Measurements from ENCODE around the gene DEGS1.

DEGS1 gene

DNA sequence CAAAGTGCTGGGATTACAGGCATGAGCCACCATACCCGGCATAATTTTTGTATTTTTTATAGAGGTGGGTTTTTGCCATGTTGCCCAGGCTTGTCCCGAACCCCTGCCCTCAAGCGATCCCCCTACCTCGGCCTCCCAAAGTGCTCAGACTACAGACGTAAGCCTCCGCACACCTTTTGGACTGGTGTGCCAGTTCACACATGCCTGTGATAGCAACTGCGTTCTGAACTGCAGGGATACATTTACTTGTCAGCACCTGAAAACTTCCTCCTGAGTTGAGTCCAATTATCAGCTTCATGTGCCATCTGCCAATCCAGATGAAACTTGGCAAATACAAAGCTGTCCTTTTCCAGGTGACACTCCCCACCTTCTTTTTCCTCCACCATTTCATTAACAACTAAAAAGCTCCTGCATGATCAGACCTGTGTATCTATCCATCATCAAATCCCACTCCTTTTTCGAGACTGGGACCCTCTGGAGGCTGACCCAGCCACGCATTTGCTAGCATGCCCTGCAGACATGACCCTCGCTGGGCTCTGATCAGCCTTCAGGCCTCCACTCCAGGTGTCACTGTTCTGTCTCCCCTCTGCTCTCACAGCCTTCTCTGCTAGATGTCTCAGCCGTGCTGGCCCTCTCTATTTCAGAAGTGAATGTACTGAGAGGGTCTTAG lies 2.1 kb upstream of the DEGS1 start:
- H3K27ac ChIP-seq, result peak overlapping the region; percentile 95
- TF ChIP-seq, protein P1, sequence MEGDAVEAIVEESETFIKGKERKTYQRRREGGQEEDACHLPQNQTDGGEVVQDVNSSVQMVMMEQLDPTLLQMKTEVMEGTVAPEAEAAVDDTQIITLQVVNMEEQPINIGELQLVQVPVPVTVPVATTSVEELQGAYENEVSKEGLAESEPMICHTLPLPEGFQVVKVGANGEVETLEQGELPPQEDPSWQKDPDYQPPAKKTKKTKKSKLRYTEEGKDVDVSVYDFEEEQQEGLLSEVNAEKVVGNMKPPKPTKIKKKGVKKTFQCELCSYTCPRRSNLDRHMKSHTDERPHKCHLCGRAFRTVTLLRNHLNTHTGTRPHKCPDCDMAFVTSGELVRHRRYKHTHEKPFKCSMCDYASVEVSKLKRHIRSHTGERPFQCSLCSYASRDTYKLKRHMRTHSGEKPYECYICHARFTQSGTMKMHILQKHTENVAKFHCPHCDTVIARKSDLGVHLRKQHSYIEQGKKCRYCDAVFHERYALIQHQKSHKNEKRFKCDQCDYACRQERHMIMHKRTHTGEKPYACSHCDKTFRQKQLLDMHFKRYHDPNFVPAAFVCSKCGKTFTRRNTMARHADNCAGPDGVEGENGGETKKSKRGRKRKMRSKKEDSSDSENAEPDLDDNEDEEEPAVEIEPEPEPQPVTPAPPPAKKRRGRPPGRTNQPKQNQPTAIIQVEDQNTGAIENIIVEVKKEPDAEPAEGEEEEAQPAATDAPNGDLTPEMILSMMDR (conservative IDR thresholded peaks at IDR 0.05), result no peak

GRCh38 chr1:224181453-224181810 lies 1.6 kb upstream of the DEGS1 start:
- peak overlapping the region; percentile 95 for H3K27ac ChIP-seq

DNA sequence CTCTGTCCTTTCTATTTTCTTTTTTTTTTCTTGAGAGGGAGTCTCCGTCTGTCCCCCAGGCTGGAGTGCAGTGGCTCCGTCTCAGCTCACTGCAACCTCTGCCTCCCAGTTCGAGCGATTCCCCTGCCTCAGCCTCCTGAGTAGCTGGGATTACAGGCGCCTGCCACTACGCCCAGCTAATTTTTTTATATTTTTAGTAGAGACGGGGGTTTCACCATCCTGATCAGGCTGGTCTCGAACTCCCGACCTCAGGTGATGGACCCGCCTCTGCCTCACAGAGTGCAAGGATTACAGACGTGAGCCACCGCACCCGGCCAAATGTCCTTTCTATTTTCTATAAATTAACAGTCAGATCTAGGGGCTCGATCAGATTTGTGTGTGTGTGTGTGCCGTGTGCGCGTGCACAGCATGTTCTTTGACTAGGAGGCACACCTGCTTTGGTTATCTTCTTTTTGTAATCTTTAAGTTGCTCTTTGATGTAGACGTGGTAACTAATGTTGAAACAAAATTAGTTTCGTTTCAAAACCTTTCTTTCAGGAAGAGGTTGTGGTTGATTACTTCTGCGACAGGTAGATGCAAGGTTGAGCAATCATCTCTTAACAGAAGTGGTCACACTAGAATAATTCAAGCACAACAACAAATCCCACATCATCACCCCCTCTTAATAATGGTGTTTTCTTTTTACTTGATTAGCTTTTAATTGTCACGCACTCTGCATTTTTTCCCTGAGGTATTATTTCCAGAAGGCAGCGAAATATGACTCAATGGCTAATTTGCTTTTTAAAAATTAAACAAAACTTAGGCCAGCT lies 779 bp upstream of the DEGS1 start:
- H3K27ac ChIP-seq, result peak overlapping the region; percentile 95
- TF ChIP-seq, protein P1 (conservative IDR thresholded peaks at IDR 0.05), result no peak

More at GRCh38 chr1:224181453-224181810, 1.6 kb upstream of the DEGS1 start:
- TF ChIP-seq, protein P1 (conservative IDR thresholded peaks at IDR 0.05), result no peak

GRCh38 chr1:224183591-224184312 lies 712 bp downstream of the DEGS1 start:
- TF ChIP-seq, protein P1 (conservative IDR thresholded peaks at IDR 0.05), result no peak
- peak overlapping the region; percentile 95 for H3K27ac ChIP-seq

- H3K27ac ChIP-seq, result peak overlapping the region; percentile 95
These were observed 2.2 kb downstream of the DEGS1 start for GRCh38 chr1:224185208-224185607.

GRCh38 chr1:224188286-224188685 lies 5.2 kb downstream of the DEGS1 start:
- H3K27ac ChIP-seq, result peak overlapping the region; percentile 95; the same call in 1 of the 2 replicates
- TF ChIP-seq, protein P1 (conservative IDR thresholded peaks at IDR 0.05), result no peak

More at GRCh38 chr1:224185208-224185607, 2.2 kb downstream of the DEGS1 start:
- TF ChIP-seq, protein P1 (conservative IDR thresholded peaks at IDR 0.05), result no peak

GRCh38 chr1:224189561-224189960 lies 6.5 kb downstream of the DEGS1 start:
- TF ChIP-seq, protein P1 (conservative IDR thresholded peaks at IDR 0.05), result no peak

More at GRCh38 chr1:224189561-224189960, 6.5 kb downstream of the DEGS1 start:
- H3K27ac ChIP-seq, result no peak overlapping the region

Data from VCaP (cell line).